Esophagus (tissue), 2 donors: ENCODE results near the gene OSBPL9. TPM values are rescaled to one million over a fixed set of nuclear protein-coding genes. Genes with fewer than 3 reads are reported as not detected.

ENCODE experiments used
- H3K27ac ChIP-seq, 2 donors: one replicate each; pipeline ENCODE4 v1.5.1; 2013; ENCODE audit warnings: low read depth in 2 of 2, mild to moderate bottlenecking in 2 of 2, inconsistent platforms in 1 of 2, low read length in 1 of 2, moderate library complexity in 1 of 2
- H3K27me3 ChIP-seq, 2 donors: one replicate each; pipeline ENCODE4 v1.6.1; 2013; ENCODE audit warnings: low read length in 2 of 2, control low read depth in 1 of 2, mild to moderate bottlenecking in 1 of 2; ENCODE audit not compliant: insufficient read depth in 2 of 2, control insufficient read depth in 1 of 2
- H3K36me3 ChIP-seq, 2 donors: one replicate each; pipeline ENCODE4 v1.6.1; 2013; ENCODE audit warnings: low read length in 1 of 2; ENCODE audit not compliant: control insufficient read depth in 2 of 2, insufficient read depth in 2 of 2
- H3K4me1 ChIP-seq, 2 donors: one replicate each; pipeline ENCODE4 v1.6.1; 2013; ENCODE audit warnings: low read length in 1 of 2; ENCODE audit not compliant: control insufficient read depth in 2 of 2, insufficient read depth in 2 of 2
- H3K4me3 ChIP-seq, 2 donors: one replicate each; pipeline ENCODE4 v1.5.1; 2013; ENCODE audit warnings: low read length in 2 of 2, mild to moderate bottlenecking in 2 of 2, low read depth in 1 of 2, moderate library complexity in 1 of 2
- H3K9me3 ChIP-seq, 2 donors: one replicate each; pipeline ENCODE4 v1.6.1; 2013; ENCODE audit warnings: mild to moderate bottlenecking in 2 of 2, low read depth in 1 of 2, low read length in 1 of 2, moderate library complexity in 1 of 2; ENCODE audit not compliant: control insufficient read depth in 2 of 2, insufficient read depth in 1 of 2
- WGBS, 2 donors: extraction: QIAGEN DNeasy Blood & Tissue Kit; methylation state at CpG; one replicate each; pipeline ENCODE4 v1.1.7; 2013; 5-methylcytosine and 5-hydroxymethylcytosine counted together
- polyA plus RNA-seq, 2 donors: library from polyadenylated mRNA; stranded (reverse); fragments of 200-250 nt; gene quantifications; one replicate each; pipeline ENCODE4 v1.2.3, GENCODE V29; 2013
- donor health status: healthy with polysubstance abuse.
- donor health status: Bipolar disorder and iron deficiency.

OSBPL9 gene
- polyA plus RNA-seq, 2 donors = 17.5 to 26.0 TPM

DNA sequence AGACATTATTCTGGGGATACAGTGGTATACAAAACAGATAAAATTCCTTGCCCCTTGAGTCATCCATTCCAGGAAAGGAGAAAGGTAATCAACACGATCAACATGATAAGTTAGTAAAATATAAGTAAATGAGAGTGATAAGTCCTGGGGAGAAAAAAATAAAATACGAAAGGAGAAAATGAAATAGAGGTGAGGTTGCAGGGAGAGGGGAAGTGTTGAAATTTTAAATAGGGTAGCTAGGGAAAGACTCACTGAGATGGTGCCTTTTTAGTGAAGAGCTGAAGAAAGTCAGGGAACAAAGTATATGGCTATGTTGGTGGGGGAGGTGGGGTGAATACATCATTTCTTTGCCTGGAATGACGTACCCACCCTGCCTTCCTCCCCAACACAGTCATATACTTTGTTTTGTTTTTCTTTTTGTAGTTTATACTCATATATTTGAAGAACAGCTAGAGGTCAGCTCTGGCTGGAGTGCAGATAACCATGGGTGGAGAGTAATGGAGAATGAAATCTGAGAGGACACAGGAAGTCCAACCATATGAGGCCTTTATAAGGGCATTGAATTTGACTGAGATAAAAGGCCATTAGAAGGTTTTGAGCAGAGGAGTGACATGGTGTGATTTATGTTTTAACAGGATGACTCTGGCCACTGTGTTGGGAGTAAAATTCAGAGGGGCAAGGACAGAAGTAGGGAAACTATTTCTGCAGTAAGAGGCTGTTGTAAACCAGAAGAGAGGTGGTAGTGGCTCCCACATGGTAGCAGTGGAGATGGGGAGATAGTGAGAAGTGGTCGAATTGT lies 54.8 kb downstream of the OSBPL9 start:
- H3K4me1 ChIP-seq = no peaks in the 10 kb centered on the region
- H3K9me3 ChIP-seq = no peaks in the 10 kb centered on the region
- H3K27ac ChIP-seq = no peak overlapping the region
- H3K27me3 ChIP-seq = no peaks in the 10 kb centered on the region
- H3K36me3 ChIP-seq = no peaks in the 10 kb centered on the region
- H3K4me3 ChIP-seq = no peak overlapping the region
- 82 to 92% methylated on average over 4 of the region's 4 CpGs for WGBS, 2 donors

DNA sequence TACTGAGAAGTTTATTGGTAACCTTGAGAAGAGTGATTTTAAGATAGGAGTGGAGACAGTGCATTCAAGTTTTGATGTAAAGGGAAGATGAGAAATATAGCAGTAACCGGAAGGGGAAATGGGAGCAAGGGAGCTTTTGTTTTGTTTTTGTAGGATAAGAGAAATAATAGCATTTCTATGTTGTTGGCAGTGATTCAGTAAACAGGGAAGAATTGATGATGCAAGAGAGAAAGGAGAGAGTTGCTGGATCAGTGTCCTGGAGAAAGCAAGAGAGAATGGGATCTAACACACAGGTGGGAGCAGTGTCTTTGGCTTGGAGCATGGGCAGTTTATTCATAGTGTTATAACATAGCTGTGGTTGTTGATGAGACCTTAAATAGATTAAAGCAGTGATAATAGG lies 56.4 kb downstream of the OSBPL9 start:
- H3K9me3 ChIP-seq = no peaks in the 10 kb centered on the region
- H3K4me1 ChIP-seq = no peaks in the 10 kb centered on the region
- no peak overlapping the region for H3K4me3 ChIP-seq
- H3K27me3 ChIP-seq = no peaks in the 10 kb centered on the region
- no peaks in the 10 kb centered on the region for H3K36me3 ChIP-seq
- H3K27ac ChIP-seq = no peak overlapping the region
- whole genome bisulfite sequencing, 2 donors = 96 to 100% methylated on average over 1 of the region's 1 CpG

DNA sequence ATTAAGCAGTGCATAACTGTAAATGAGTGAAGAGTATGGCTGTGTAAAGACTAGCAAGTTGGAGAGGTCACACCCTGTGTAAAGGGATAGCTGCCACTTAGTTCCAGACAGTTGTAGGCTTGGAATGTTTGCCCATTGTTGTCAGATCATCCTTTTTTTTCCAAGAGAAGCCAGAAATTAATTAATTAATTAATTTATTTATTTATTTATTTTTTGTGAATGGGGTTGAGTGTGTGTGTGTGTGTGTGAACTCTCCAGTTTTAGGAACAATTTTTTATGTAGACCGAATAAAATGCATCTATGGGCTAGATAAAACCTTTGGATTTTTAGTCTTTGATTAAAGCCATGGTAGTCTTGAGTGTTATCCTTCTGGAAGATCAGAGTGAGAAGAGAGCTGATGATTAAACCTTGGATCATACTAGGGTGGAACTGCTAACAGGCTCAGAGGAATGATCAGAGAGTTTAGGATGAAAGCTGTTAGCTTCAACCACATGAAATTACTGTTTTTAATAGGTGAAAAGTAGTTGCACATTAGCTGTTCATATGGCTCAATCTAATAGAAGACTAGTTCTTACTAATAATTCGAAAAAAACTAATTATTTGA lies 58.4 kb downstream of the OSBPL9 start:
- H3K4me3 ChIP-seq = no peak overlapping the region
- H3K36me3 ChIP-seq = no peaks in the 10 kb centered on the region
- no peak overlapping the region for H3K27ac ChIP-seq
- 93 to 94% methylated on average over 2 of the region's 2 CpGs for WGBS, 2 donors
- H3K27me3 ChIP-seq = no peaks in the 10 kb centered on the region
- H3K4me1 ChIP-seq = no peaks in the 10 kb centered on the region
- H3K9me3 ChIP-seq = no peaks in the 10 kb centered on the region

DNA sequence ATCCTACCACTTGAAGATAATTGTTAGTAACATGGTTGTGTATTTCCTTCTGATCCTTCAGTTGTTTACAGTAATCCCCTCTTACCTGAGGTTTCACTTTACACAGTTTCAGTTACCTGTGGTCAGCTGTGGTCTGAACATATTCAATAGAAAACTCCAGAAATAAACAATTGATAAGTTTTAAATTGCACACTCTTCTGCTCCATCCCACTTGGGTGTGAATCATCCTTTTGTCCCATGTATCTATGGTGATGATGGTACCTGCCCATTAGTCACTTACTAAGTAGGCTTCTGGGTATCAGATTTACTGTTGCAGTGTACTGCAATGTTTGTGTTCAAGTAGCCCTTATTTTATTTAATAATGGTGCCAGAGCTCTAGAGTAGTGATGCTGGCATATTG lies 62.5 kb downstream of the OSBPL9 start:
- Histone ChIP-seq H3K36me3 (no peaks in the 10 kb centered on the region), H3K27me3 (no peaks in the 10 kb centered on the region), H3K4me1 (no peaks in the 10 kb centered on the region), H3K9me3 (no peaks in the 10 kb centered on the region), H3K4me3 (no peak overlapping the region), H3K27ac (no peak overlapping the region)

DNA sequence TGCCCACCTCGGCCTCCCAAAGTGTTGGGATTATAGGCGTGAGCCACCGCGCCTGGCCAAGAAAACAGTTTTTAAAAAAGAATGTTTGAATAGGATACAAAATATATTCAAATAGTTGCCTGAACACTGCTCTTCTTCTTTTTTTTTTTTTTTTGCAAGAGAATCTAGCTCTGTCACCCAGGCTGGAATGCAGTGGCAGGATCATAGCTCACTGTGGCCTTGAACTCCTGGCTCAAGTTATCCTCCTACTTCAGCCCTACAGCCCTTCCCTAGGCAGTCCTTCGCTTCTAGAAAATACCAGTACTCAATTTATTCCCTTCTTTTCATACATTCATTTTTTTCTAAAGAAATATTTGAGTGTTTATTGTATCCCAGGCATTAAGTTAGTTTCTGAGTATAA lies 67.9 kb downstream of the OSBPL9 start:
- Histone ChIP-seq H3K27ac (no peak overlapping the region), H3K27me3 (no peaks in the 10 kb centered on the region), H3K9me3 (no peaks in the 10 kb centered on the region), H3K4me1 (no peaks in the 10 kb centered on the region), H3K36me3 (no peaks in the 10 kb centered on the region), H3K4me3 (no peak overlapping the region)
- 93 to 98% methylated on average over 5 of the region's 5 CpGs for WGBS, 2 donors

DNA sequence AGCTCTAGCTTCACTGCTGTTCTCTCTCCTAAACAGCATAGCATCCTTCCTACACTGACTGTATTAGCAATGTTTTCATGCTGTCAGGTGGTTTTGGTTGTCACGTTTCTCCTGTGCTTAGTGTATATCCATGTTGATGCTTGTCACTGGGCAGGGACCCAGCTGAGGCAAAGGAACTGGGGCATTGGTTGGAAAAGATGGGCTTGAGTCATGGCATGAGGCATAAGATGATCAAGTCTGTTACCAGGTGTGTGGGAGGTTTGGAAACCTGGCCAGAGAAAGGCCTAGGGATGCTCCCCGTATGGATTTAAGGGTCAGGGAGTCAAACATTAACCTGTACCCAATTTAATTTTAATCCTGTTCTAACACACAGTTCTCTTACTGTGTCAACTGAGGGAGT lies 69.6 kb downstream of the OSBPL9 start:
- no peaks in the 10 kb centered on the region for H3K4me1 ChIP-seq
- whole genome bisulfite sequencing, 2 donors = 44 to 51% methylated on average over 2 of the region's 2 CpGs
- no peaks in the 10 kb centered on the region for H3K27me3 ChIP-seq
- no peaks in the 10 kb centered on the region for H3K9me3 ChIP-seq
- no peak overlapping the region for H3K4me3 ChIP-seq
- H3K27ac ChIP-seq = no peak overlapping the region
- H3K36me3 ChIP-seq = no peaks in the 10 kb centered on the region

DNA sequence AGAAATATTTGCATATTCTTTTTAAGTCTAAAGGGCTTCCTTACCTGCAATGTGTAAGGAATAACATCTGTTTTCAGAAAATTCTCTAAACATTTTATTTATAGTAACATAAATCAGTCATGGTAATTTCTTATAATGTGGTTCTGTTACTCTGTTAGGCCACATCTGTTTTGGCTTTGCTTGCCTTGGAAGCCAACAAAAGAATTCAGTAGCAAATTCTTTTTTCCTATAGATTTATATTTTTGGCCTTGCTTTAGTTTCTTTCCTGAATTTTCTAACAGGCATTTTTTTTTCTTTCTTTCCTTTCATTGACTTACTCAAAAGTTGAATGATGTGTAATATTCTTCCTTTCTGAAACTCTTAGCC lies 72.2 kb downstream of the OSBPL9 start:
- Histone ChIP-seq H3K4me1 (no peaks in the 10 kb centered on the region), H3K4me3 (no peak overlapping the region), H3K9me3 (no peaks in the 10 kb centered on the region), H3K27ac (no peak overlapping the region), H3K27me3 (no peaks in the 10 kb centered on the region), H3K36me3 (no peaks in the 10 kb centered on the region)

DNA sequence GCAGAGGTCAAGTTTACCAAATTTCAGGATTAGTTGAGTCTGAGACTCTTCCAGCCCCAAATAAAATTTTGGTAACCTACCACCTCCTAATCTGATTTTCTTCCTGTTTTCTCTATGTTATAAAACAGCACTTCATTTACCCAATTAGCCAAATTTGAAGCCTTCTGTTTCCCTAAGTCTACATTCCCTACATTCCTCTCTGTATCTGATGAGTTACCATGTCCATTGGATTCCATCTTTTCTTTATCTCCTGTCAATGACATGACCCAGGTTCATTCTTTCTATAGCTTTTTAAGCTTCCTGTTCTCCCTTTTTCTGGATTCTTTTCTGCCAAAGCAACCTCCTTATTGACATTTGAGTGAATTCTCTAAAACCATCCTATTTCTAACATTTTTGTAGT lies 72.8 kb downstream of the OSBPL9 start:
- no peaks in the 10 kb centered on the region for H3K9me3 ChIP-seq
- no peaks in the 10 kb centered on the region for H3K4me1 ChIP-seq
- no peak overlapping the region for H3K4me3 ChIP-seq
- no peaks in the 10 kb centered on the region for H3K27me3 ChIP-seq
- H3K27ac ChIP-seq = no peak overlapping the region
- no peaks in the 10 kb centered on the region for H3K36me3 ChIP-seq

DNA sequence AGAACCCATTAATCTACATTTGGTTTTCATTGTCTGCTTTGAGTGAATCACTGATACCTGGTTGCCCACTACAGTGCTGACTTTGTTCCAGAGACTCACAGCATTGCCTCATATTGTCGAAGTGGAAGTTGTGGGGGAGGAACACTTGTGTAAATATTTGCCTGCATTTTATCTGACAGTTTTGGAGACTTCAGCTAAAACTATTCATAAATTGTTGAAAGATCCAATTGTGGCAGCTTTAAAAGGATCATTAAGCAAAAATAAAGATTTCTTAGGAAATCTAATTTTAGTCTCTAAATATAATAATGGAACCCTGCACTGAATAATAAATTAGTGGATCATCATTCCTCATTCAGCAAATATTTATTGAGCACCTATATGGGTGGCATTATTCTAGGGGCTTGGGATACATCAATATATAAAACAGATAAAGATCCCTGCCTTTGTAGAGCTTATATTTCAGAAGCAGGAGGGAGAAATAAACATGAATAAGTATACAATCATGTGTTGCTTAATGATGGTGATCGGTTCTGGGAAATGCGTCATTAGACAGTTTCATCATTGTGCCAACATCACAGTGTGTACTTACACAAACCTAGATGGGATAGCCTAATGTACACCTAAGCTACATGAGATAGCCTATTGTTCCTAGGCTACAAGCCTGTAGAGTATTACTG lies 73.5 kb downstream of the OSBPL9 start:
- WGBS, 2 donors = 54 to 60% methylated on average over 3 of the region's 3 CpGs
- no peaks in the 10 kb centered on the region for H3K27me3 ChIP-seq
- no peak overlapping the region for H3K27ac ChIP-seq
- no peak overlapping the region for H3K4me3 ChIP-seq
- no peaks in the 10 kb centered on the region for H3K4me1 ChIP-seq
- H3K9me3 ChIP-seq = no peaks in the 10 kb centered on the region
- H3K36me3 ChIP-seq = no peaks in the 10 kb centered on the region

DNA sequence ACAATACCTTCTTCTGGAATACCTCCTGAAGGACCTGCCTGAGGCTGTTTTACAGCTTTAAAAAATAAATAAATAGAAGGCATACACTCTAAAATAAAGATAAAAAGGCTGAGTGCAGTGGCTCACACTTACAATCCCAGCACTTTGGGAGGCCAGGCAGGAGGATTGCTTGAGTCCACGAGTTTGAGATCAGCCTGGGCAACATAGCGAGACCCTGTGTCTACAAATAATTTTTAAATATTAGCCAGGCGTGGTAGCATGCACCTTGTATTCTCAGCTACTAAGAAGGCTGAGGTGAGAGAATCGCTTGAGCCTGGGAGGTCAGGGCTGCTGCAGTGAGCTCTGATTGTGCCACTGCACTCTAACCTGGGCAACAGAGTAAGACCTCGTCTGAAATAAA lies 75.0 kb downstream of the OSBPL9 start:
- Histone ChIP-seq H3K27me3 (no peaks in the 10 kb centered on the region), H3K4me1 (no peaks in the 10 kb centered on the region), H3K4me3 (no peak overlapping the region), H3K27ac (no peak overlapping the region), H3K36me3 (no peaks in the 10 kb centered on the region), H3K9me3 (no peaks in the 10 kb centered on the region)
- 87 to 92% methylated on average over 5 of the region's 5 CpGs for WGBS, 2 donors
